ENCODE results near the gene BCL3. TPM values are rescaled to one million over a fixed set of nuclear protein-coding genes. Genes with fewer than 3 reads are reported as not detected.

BCL3 gene
- total and polyA plus RNA-seq, 2 of the 4 experiments (the other 2 are of a cell fraction), result 1.6 to 26.0 TPM

- Histone ChIP-seq H3K4me2 (ENCODE audit: low read depth, low read length) (no peak overlapping the region), H4K20me1 (ENCODE audit: insufficient read depth, low read length) (no peaks in the 10 kb centered on the region), H2AK5ac (ENCODE audit: low read depth, low read length) (peak overlapping the region; percentile 80), H3K27ac (ENCODE audit: insufficient read depth, low read length) (no peak overlapping the region), H3K4ac (ENCODE audit: low read depth, low read length) (peak overlapping the region; percentile 74), H2AFZ (replicated peaks; ENCODE audit: low read length, poor library complexity) (peak overlapping the region; percentile 49), H2AK9ac (replicated peaks; ENCODE audit: low read depth, low read length, poor library complexity) (peak overlapping the region; percentile 66), H2BK15ac (ENCODE audit: low read depth, low read length) (peak overlapping the region; percentile 89; the same call in 1 of the 3 replicates), H2BK20ac (ENCODE audit: low read depth, low read length) (peak overlapping the region; percentile 78), H3K4me3 (ENCODE audit: insufficient read depth, low read depth, low read length) (no peak overlapping the region), H3K18ac (ENCODE audit: low read depth, low read length) (no peak overlapping the region), H3K9me3 (ENCODE audit: control insufficient read depth, insufficient read depth, low read length) (no peaks in the 10 kb centered on the region), H3K27me3 (ENCODE audit: control insufficient read depth, insufficient read depth, low read length) (no peaks in the 10 kb centered on the region), H4K8ac (ENCODE audit: low read depth in 2 of 2, low read length in 2 of 2) (peak overlapping the region; percentile 27 to 73; a peak in 2 of 4 replicates), H3K9ac (ENCODE audit: low read depth, low read length) (no peak overlapping the region), H3K4me1 (ENCODE audit: control insufficient read depth, insufficient read depth, low read length) (peaks cover 10% of the 10 kb centered on the region), H3K23ac (ENCODE audit: low read depth, low read length) (no peak overlapping the region), H3K9me1 (ENCODE audit: insufficient read depth, low read length) (0 out of 2 replicates have a peak, but pooled peaks cover 3% of the 10 kb centered on the region), H3K79me1 (ENCODE audit: low read depth in 1 of 2, low read length in 2 of 2) (no peaks in the 10 kb centered on the region), H4K5ac (ENCODE audit: low read depth, low read length) (no peak overlapping the region; the same call in 1 of the 2 replicates), H3K56ac (ENCODE audit: extremely low read depth, insufficient read depth, low read length) (no peak overlapping the region), H3K36me3 (ENCODE audit: control insufficient read depth, insufficient read depth, low read length) (no peaks in the 10 kb centered on the region), H3K14ac (replicated peaks; ENCODE audit: low read depth, low read length) (no peak overlapping the region; the same call in 1 of the 2 replicates), H2BK120ac (ENCODE audit: low read depth, low read length) (peak overlapping the region; percentile 65; the same call in 1 of the 2 replicates), H4K91ac (ENCODE audit: insufficient read depth, low read depth, low read length) (peak overlapping the region; percentile 48; the same call in 1 of the 2 replicates), H2BK5ac (ENCODE audit: low read depth, low read length, poor library complexity, severe bottlenecking) (peak overlapping the region; percentile 53)
- in situ Hi-C loops (cut with MboI; ENCODE audit: low sequenced_read_pairs), result no loop called here
- dilution Hi-C loops (cut with HindIII; ENCODE audit: low sequenced_read_pairs, unreplicated experiment), result no loop called here
- ChIA-PET POLR2A (ENCODE audit: unreplicated experiment) (interaction anchor here (0.6 kb wide), 1 partner anchor 14 kb away, joined by 3 read pairs; no protein-coding TSS in a partner anchor), CTCF (interaction anchor here (1.9 to 3.8 kb wide), 2 partner anchors 32 to 47 kb away, joined by 11 to 71 read pairs; no protein-coding TSS in a partner anchor)
- no peak for TF ChIP-seq FOS (IDR thresholded peaks at IDR 0.05; ENCODE audit: low read depth, low read length)
- no peak for TF ChIP-seq RFX5 (IDR thresholded peaks at IDR 0.05; ENCODE audit: low read depth, low read length)
- TF ChIP-seq MAZ (IDR thresholded peaks at IDR 0.05; ENCODE audit: borderline replicate concordance, low read depth, low read length), result no peak
- TF ChIP-seq POLR2A (IDR thresholded peaks at IDR 0.05; ENCODE audit: low read depth, low read length), result no peak
- TF ChIP-seq BHLHE40 (IDR thresholded peaks at IDR 0.05; ENCODE audit: low read depth, low read length), result no peak
- no peak for TF ChIP-seq CEBPB (IDR thresholded peaks at IDR 0.05; ENCODE audit: low read depth, low read length)
- TF ChIP-seq MAFK (IDR thresholded peaks at IDR 0.05; ENCODE audit: low read depth, low read length), result no peak
- TF ChIP-seq RAD21 (IDR thresholded peaks at IDR 0.05; ENCODE audit: low read length), result no peak
- TF ChIP-seq, protein P1, sequence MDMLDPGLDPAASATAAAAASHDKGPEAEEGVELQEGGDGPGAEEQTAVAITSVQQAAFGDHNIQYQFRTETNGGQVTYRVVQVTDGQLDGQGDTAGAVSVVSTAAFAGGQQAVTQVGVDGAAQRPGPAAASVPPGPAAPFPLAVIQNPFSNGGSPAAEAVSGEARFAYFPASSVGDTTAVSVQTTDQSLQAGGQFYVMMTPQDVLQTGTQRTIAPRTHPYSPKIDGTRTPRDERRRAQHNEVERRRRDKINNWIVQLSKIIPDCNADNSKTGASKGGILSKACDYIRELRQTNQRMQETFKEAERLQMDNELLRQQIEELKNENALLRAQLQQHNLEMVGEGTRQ (IDR thresholded peaks at IDR 0.05; ENCODE audit: low read depth, low read length), result no peak
- TF ChIP-seq ELK1 (IDR thresholded peaks at IDR 0.05; ENCODE audit: borderline replicate concordance, low read depth, low read length), result no peak
- TF ChIP-seq SMC3 (IDR thresholded peaks at IDR 0.05; ENCODE audit: low read depth, low read length), result no peak
- TF ChIP-seq CTCF (conservative IDR thresholded peaks at IDR 0.05; ENCODE audit: low read depth, low read length), result no peak
- no peak for TF ChIP-seq NFE2L2 (IDR thresholded peaks at IDR 0.05; ENCODE audit: low read depth, low read length)
- TF ChIP-seq CHD1 (IDR thresholded peaks at IDR 0.05; ENCODE audit: low read depth, low read length), result no peak
- no peak for TF ChIP-seq RCOR1 (IDR thresholded peaks at IDR 0.05; ENCODE audit: insufficient replicate concordance, low read length)
- no peak for TF ChIP-seq MXI1 (IDR thresholded peaks at IDR 0.05; ENCODE audit: borderline replicate concordance, low read depth, low read length)
- WGBS, 2 experiments (ENCODE audit: extremely low coverage in 2 of 2, insufficient read length in 1 of 2), result 62% methylated on average over 2 of the region's 18 CpGs; no CpG with 5 or more reads in 1 of the 2 experiments
- no peak for ATAC-seq (ENCODE audit: low read depth)
- DNase-seq, result no peak
- no TSS peak for BruUV-seq (replicated peaks)
- intact Hi-C loops (cut with micrococcal nuclease), result no loop called here
Measured at GRCh38 chr19:44725251-44725650, 23.3 kb upstream of the BCL3 start.
